Keratinocyte (primary cell): ENCODE results near the gene ZBTB48. TPM values are rescaled to one million over a fixed set of nuclear protein-coding genes. Genes with fewer than 3 reads are reported as not detected.
A peak's percentile ranks its signal among the peaks of the same experiment; 100 is the strongest.
"Not testable (repeated sequence)": the region's sequence is repeated elsewhere in the genome, so short reads cannot be mapped to it uniquely, and the experiment has no call there.

Experiments
- DNase-seq: peaks from one replicate; pipeline ENCODE4 v3.0.0-alpha.2; 2011; ENCODE audit warnings: low read depth, missing footprints, low spot score
- FAIRE-seq: peaks from 2 replicates; lab custom pipeline; 2011; peaks lifted over from hg19 to GRCh38; lab: Jason Lieb, UNC
- H2AFZ ChIP-seq: 2 replicates; pipeline ENCODE4 v1.6.0; 2012; ENCODE audit warnings: low read length, control low read depth, inconsistent platforms; ENCODE audit not compliant: control insufficient read depth
- H3K27ac ChIP-seq: 2 replicates; pipeline ENCODE4 v1.5.1; 2011; ENCODE audit warnings: low read length; ENCODE audit not compliant: control insufficient read depth, insufficient read depth
- H3K27me3 ChIP-seq: 3 replicates; pipeline ENCODE4 v1.6.0; 2011; ENCODE audit warnings: low read length; ENCODE audit not compliant: control insufficient read depth, insufficient read depth; ENCODE audit errors: extremely low read depth
- H3K36me3 ChIP-seq, 2 experiments: 2 replicates in 1 of 2; 3 replicates in 1 of 2; pipeline ENCODE4 v1.5.1; 2011; ENCODE audit warnings: low read length in 2 of 2, mild to moderate bottlenecking in 1 of 2; ENCODE audit not compliant: control insufficient read depth in 2 of 2, insufficient read depth in 2 of 2; ENCODE audit errors: extremely low read depth in 1 of 2
- H3K4me1 ChIP-seq: 3 replicates; pipeline ENCODE4 v1.5.1; 2011; ENCODE audit warnings: low read length; ENCODE audit not compliant: control insufficient read depth, insufficient read depth; ENCODE audit errors: extremely low read depth
- H3K4me2 ChIP-seq: 3 replicates; pipeline ENCODE4 v1.6.0; 2011; ENCODE audit warnings: low read depth, low read length; ENCODE audit not compliant: control insufficient read depth, insufficient read depth; ENCODE audit errors: extremely low read depth
- H3K4me3 ChIP-seq, 3 experiments: fragments of 200-600 bp in 1 of 3; sonication (generic) in 1 of 3; 2 replicates in 2 of 3; 3 replicates in 1 of 3; pipeline ENCODE4 v1.5.1; 2011 to 2016; ENCODE audit warnings: low read length in 3 of 3, mild to moderate bottlenecking in 3 of 3, control low read depth in 2 of 3, inconsistent platforms in 1 of 3, low read depth in 1 of 3, mixed read lengths in 1 of 3, mixed run types in 1 of 3, moderate library complexity in 1 of 3; ENCODE audit not compliant: control insufficient read depth in 2 of 3, insufficient read depth in 2 of 3; ENCODE audit errors: extremely low read depth in 1 of 3
- H3K79me2 ChIP-seq: 2 replicates; pipeline ENCODE4 v1.6.0; 2012; ENCODE audit warnings: low read length; ENCODE audit not compliant: control insufficient read depth, insufficient read depth
- H3K9ac ChIP-seq: 3 replicates; pipeline ENCODE4 v1.6.0; 2011; ENCODE audit warnings: low read length; ENCODE audit not compliant: control insufficient read depth, insufficient read depth; ENCODE audit errors: extremely low read depth
- H3K9me1 ChIP-seq: 3 replicates; pipeline ENCODE4 v1.6.0; 2011; ENCODE audit warnings: low read length; ENCODE audit not compliant: control insufficient read depth, insufficient read depth; ENCODE audit errors: extremely low read depth
- H3K9me3 ChIP-seq: 2 replicates; pipeline ENCODE4 v1.5.1; 2012; ENCODE audit warnings: low read depth, low read length; ENCODE audit not compliant: control insufficient read depth
- H4K20me1 ChIP-seq: 3 replicates; pipeline ENCODE4 v1.6.0; 2011; ENCODE audit warnings: low read length; ENCODE audit not compliant: control insufficient read depth, insufficient read depth; ENCODE audit errors: extremely low read depth
- EZH2 ChIP-seq: IDR thresholded peaks from one replicate; pipeline ENCODE4 v1.6.1; 2012; ENCODE audit warnings: inconsistent platforms, mild to moderate bottlenecking, low read length, moderate library complexity
- dilution Hi-C: fragments of 300-500 bp; cut with MboI; formaldehyde crosslinking; loops from one replicate; pipeline ENCODE4 v1.7.0; 2020; ENCODE audit warnings: low sequenced_read_pairs; ENCODE audit not compliant: extremely low pct_ligation_motif_present
- polyA plus RNA-seq, 5 experiments: library from polyadenylated mRNA; depleted of rRNA in 3 of 5; stranded (reverse) in 3 of 5; stranded (forward) in 1 of 5; unstranded in 1 of 5; fragments of >200 nt; gene quantifications; 1 replicate in 1 of 5; 2 replicates in 3 of 5; 3 replicates in 1 of 5; pipeline versions ENCODE4 v1.2.1 to v1.2.3, GENCODE V29; 2011 to 2012; ENCODE audit warnings: missing spikeins in 2 of 5, low read depth in 1 of 5, low replicate concordance in 1 of 5
- TF ChIP-seq, protein P1 (sequence below), 3 experiments: IDR thresholded peaks in 1 of 3; conservative IDR thresholded peaks in 1 of 3; optimal IDR thresholded peaks in 1 of 3; 2 replicates in 2 of 3; 3 replicates in 1 of 3; pipeline versions ENCODE3 to v1.5.1; 2011; ENCODE audit warnings: low read length in 3 of 3, mild to moderate bottlenecking in 3 of 3, moderate library complexity in 2 of 3, control low read depth in 1 of 3, inconsistent platforms in 1 of 3; ENCODE audit not compliant: insufficient read depth in 2 of 3; ENCODE audit errors: extremely low read depth in 1 of 3

Gene ZBTB48
- polyA plus RNA-seq, 1 donor (not counting 4 experiments of a cell fraction or from before 2014, with no cell fraction given), result 10.9 TPM

DNA sequence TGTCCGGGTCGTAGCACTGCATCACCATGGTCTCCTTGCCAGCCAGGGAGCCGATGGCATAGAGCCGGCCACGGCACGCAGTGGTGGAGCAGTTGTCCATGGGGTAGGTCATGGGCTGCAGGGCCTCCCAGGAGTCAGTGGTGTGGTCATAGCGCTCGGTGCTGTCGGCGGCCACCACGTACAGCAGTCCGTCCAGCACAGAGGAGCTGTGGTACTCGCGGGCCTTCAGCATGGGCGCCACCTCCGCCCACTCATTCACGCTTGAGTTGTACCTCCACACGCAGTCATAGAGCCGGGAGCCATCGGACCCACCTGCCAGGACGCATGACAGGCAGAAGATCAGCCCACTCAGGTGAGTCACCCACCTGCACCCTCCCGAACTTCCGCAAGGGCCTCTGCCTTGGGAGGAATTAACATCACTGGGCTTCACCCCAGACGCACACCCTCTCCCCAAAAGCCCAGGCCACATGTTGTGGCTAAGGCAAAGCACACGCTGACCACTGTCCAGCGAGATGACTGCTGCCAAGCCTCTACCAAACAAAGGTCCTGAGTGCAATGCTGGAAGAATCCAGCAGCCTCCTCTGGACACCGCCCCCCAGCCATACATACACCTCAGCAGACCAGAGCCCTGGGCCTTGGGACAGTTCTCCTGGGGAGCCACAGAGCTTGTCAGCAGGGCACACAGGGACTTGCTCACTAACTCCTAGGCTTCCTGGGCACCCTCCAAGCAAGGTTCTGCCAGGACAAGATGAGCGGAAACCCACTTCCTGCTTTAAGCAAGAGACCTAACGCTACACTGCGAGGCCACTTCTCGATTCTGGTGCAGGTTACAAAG lies 19.6 kb downstream of the ZBTB48 start:
- Histone ChIP-seq H3K79me2 (peaks cover 77% of the 10 kb centered on the region), H3K4me2 (peak overlapping the region; percentile 100), H3K9ac (peak overlapping the region; percentile 100), H3K9me1 (peaks cover 6% of the 10 kb centered on the region), H3K36me3 (peaks cover 34 to 50% of the 10 kb centered on the region in 2 experiments), H3K27me3 (no peaks in the 10 kb centered on the region), H3K4me3 (peak overlapping the region; percentile 97 to 100 (median 99)), H2AFZ (no peak overlapping the region), H3K9me3 (no peaks in the 10 kb centered on the region), H3K4me1 (peaks cover 47% of the 10 kb centered on the region), H3K27ac (peak overlapping the region; percentile 100), H4K20me1 (peaks cover 53% of the 10 kb centered on the region)
- no peak for DNase-seq
- no peak for TF ChIP-seq EZH2
- TF ChIP-seq, protein P1, sequence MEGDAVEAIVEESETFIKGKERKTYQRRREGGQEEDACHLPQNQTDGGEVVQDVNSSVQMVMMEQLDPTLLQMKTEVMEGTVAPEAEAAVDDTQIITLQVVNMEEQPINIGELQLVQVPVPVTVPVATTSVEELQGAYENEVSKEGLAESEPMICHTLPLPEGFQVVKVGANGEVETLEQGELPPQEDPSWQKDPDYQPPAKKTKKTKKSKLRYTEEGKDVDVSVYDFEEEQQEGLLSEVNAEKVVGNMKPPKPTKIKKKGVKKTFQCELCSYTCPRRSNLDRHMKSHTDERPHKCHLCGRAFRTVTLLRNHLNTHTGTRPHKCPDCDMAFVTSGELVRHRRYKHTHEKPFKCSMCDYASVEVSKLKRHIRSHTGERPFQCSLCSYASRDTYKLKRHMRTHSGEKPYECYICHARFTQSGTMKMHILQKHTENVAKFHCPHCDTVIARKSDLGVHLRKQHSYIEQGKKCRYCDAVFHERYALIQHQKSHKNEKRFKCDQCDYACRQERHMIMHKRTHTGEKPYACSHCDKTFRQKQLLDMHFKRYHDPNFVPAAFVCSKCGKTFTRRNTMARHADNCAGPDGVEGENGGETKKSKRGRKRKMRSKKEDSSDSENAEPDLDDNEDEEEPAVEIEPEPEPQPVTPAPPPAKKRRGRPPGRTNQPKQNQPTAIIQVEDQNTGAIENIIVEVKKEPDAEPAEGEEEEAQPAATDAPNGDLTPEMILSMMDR (optimal IDR thresholded peaks at IDR 0.05 in 1 of 3, IDR thresholded peaks at IDR 0.05 in 1 of 3, conservative IDR thresholded peaks at IDR 0.05 in 1 of 3; ENCODE audit: extremely low read depth in 1 of 3, insufficient read depth in 2 of 3, low read length in 3 of 3), result peak in 2 of 3 experiments; percentile 17 to 28
- peak; percentile 65 for FAIRE-seq
- dilution Hi-C loops, result no loop called here

DNA sequence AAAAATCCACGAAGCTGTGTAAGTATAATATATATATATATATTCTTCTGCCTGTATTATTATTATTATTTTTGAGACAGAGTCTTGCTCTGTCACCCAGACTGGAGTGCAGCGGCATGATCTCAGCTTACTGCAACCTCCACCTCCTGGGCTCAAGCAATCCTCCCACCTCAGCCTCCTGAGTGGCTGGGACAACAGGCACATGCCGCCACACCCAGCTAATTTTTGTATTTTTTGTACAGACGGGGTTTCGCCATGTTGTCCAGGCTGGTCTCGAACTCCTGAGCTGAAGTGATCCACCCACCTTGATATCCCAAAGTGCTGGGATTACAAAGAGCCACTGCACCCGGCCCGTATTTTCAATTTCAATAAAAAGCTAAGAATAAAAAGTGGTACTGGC lies 20.2 kb downstream of the ZBTB48 start:
- H3K9me3 ChIP-seq, H3K27me3 ChIP-seq, H3K9me1 ChIP-seq, DNase-seq, FAIRE-seq, H2AFZ ChIP-seq, dilution Hi-C loops: not testable (repeated sequence)
- Histone ChIP-seq H3K27ac (peak overlapping the region; percentile 100), H3K4me3 (peak overlapping the region; percentile 97 to 100 (median 99)), H4K20me1 (peaks cover 52% of the 10 kb centered on the region), H3K4me1 (peaks cover 50% of the 10 kb centered on the region), H3K9ac (peak overlapping the region; percentile 100), H3K79me2 (peaks cover 75% of the 10 kb centered on the region), H3K36me3 (peaks cover 33 to 46% of the 10 kb centered on the region in 2 experiments), H3K4me2 (peak overlapping the region; percentile 100)
